HG03354 (cell line): ENCODE results near the gene UBN1.
A peak's percentile ranks its signal among the peaks of the same experiment; 100 is the strongest.

Source experiments
- ATAC-seq: cut with Tn5 transposase; IDR thresholded peaks from one replicate; pipeline ENCODE4 v1.9.1; 2021; ENCODE audit warnings: mild to moderate bottlenecking; ENCODE audit not compliant: unreplicated experiment, poor library complexity, severe bottlenecking

The UBN1 gene

GRCh38 chr16:4846901-4847773 lies at the start of gene UBN1, which contains the start of gene GLYR1:
Gene UBN1 (plus strand): TSS chr16:4847481. CDS start chr16:4852918, 5,437 bp downstream.
Gene GLYR1 (minus strand): TSS chr16:4847288. CDS start chr16:4847265, 23 bp downstream.
- peak; percentile 88 for ATAC-seq

GRCh38 chr16:4797805-4798252 lies 49.5 kb upstream of the UBN1 start:
- ATAC-seq, result no peak

- ATAC-seq, result no peak
Measured at GRCh38 chr16:4798456-4798855, 48.8 kb upstream of the UBN1 start.

DNA sequence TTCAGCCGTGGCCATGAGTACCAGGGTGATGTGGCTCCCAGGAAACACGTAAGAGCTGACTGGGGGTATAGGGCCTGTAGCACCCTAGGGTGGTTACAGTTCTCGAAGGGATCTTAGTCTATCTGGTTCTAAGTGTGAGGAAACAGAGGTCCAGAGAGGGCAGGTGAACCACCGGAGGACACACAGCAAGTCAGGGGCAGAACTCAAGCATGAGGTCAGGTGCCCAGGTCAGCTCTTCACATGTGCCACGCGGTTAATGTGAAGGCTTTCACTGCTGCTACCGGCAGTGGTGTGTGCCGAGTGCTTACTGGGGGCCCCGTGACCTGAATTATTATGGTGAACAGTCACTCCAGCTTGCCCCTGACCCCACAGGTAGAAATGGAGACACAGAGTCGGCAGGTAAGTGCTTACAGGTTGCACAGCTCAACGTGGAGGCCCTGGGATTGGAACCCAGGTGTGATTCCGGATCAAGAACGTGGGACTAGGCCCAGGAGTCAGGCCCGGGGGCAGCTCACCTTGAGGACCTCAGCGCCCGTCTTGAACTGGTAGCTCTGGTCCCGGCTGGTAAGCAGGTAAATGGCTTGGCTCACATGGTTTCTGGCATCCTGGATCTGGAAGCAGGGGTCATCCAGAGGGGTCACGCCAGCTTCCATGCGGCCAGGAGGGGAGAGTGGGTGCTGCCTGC lies 48.0 kb upstream of the UBN1 start:
- no peak for ATAC-seq

- ATAC-seq, result no peak
Measured at GRCh38 chr16:4800290-4801041, 46.8 kb upstream of the UBN1 start.

DNA sequence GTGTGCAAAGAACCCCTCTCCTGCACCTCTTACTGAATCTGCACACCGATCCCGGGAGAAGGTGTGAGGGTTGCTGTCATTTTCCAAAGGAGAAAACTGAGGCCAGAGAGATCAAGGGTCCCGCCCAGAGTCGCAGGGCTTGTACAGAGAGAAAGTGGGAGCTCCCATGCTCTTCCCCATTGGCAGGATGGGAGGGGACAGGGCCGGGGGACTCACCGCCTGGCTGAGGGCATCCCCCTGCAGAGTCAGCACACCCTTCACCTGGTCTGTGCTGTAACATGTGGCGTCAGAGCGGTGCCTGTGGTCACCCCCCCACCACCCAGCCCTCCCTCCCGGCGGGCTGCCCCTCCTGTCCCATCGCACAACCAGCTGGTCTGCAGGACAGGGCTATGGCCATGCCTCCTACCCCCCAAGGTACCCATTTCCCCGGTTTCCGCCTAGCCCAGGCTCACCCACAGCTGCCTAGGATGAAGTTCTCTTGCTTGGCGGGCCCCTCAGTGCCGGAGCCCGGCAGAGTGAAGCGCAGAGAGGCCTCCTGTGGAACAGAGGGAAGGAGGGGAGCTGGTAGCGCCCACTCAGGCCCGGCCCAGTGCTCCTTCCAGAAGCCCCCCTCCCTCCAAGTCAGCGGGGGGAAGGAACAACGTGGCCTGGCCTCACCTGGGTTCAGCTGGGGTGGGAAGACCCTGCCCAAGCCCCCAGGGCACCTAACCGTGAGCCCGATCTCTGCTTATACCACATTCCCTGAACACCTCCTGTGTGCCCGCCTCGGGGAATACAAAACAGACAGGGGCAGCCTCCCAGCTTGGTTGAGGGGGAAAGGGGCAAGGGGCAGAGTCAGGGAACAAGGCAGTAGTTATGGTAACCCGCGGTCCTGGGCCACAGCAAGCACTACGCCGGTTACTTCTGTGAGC lies 46.0 kb upstream of the UBN1 start:
- no peak for ATAC-seq

GRCh38 chr16:4801962-4802658 lies 45.2 kb upstream of the UBN1 start, which contains the start of gene ROGDI:
Gene ROGDI (minus strand): TSS chr16:4802633. CDS start chr16:4802571, 62 bp downstream.
- peak; percentile 60 for ATAC-seq

DNA sequence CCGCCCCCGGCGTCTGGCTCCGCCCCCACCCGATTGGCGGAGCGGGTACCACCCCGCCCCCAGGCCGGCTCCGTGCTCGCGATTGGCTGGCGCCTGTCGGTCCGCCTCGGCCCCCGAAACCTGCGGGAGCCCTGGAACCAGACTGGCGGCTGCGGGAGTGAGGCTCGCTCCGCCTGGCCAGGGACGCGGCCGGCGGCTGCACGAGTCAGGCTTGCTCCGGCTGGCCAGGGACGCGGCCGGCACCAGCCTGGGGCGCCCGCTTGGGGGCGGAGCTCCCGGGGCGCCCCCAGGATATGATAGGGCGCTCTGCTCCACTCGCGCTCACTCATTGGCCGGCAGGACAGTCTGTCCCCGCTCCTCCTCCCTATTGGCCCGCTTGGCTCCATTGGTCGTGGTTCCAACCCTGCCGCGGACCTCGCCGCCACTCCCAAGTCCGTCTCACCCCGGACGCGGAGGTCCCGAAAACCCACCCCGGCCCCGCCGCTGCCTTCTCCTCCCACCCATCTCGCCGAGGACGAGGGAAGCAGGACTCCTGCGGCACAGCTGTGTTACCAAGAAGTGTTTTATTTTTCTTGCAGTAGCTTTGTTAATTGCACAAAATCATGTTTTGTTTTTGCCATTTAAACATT lies 44.5 kb upstream of the UBN1 start:
- ATAC-seq, result peak; percentile 93

- no peak for ATAC-seq
Measured at GRCh38 chr16:4803401-4803844, 43.9 kb upstream of the UBN1 start.

DNA sequence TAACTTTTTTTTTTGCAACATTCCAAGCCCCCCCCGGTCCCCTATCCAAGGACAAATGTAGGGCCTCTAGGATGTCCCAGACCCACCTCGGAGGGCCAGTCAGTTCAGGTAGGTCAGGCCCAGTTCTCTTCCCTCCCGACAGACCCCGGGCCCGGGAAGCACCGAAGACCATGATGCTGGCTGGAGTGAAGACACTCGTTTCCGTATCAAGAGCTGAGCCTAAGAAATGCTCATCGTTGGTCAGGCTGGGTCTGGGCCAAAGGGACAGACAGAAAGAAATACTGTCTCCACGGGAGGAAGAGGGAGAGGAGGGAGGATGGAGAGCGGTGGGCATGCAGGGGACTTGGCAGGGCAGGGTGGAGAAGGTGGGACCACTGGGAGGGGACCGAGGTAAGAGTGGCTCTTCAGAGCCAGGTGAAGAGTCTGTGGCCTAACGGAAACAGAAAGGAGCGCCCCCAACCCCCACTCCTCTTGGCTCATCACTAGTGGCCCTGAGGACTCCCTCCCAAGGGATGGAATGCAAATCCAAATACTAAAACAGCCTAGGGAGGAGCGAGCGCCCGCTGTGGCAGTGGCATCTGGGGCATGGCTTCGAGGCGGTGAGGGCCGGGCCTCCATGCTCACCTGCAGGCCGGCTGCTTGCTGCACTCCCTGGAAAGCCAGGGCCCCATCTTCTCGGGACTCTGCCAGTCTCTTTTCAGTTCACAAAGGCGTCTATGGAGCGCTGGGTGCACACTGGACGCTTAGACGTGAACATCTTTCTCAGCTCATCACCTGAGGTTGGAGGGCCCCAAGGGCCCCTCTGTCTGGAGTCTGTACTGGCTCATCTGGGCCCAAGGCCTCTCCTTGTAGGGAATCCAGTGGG lies 43.2 kb upstream of the UBN1 start:
- no peak for ATAC-seq

GRCh38 chr16:4805231-4805630 lies 42.0 kb upstream of the UBN1 start:
- ATAC-seq, result no peak

- ATAC-seq, result no peak
Measured at GRCh38 chr16:4806280-4806679, 41.0 kb upstream of the UBN1 start.

DNA sequence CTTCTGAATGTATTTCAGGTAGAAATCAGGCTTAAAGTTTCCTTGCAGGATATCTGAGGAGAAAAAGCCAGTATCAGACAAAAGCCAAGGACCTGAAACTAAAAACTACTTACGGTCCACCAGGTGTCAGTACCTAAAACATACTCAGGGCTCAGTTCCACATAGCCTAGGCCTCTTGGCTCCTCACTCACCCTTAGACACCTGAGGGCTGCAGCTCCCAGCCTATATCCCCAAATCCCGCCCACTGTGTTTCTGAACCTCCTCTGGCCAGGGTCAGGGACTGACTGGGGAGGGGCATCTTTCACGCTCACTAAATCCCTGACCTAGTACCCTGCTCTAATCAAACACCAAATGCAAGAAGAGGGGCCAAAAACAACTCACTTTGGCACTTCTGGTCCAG lies 36.0 kb upstream of the UBN1 start:
- ATAC-seq, result no peak

DNA sequence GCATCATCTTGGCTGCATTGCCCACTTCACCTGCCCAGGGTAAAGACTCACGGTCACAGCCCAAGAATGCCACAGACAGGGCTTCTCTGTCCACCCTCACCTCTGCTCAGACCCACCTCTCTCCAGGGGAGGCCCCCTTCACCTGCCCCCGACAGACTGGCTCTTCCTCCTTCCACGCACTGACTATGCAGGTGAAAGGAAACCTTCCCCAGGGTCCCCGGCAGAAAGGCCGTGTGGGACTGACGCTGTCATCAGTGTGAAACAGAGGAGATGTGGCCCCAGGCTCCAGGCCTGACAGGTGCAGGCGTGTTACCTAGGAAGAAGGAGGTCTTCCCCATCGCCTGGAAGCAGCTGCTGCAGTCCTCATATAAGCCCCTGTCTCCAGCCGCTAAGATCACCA lies 35.5 kb upstream of the UBN1 start:
- no peak for ATAC-seq

DNA sequence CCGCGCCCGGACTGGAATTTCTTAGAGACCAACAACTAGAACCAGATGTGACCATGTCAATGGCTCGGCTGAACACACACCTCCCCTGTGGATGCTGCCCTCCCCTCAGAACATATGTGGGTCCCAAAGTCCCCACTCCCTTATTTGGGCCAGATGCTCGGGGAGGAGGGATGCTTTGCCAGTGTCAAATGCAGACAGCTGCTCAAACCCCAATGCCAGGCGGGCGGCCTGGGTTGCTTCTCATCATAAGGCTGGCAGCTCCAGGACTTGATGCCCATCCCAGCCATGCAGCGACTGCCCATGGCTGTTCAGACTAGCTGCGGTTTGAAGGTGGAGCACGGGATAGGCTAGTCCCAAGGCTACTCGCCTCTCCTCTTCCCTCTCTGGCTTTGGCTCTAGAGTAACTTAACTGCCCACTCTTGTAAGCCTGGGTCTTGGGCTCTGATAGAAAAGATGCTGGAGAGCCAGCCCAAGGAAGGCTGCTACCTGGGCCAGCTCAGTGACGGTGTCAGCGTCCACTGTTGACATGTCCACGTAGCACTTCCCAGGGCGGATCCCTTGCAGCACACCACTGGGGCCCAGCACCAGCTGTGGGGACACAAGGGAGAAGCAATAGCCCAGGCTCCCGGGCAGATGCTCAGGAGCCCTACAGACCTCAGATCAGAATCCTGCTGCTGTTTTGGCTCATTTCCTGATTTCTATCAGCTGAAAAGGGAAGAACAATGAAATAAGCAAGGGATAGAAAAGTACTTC lies 33.9 kb upstream of the UBN1 start:
- no peak for ATAC-seq

DNA sequence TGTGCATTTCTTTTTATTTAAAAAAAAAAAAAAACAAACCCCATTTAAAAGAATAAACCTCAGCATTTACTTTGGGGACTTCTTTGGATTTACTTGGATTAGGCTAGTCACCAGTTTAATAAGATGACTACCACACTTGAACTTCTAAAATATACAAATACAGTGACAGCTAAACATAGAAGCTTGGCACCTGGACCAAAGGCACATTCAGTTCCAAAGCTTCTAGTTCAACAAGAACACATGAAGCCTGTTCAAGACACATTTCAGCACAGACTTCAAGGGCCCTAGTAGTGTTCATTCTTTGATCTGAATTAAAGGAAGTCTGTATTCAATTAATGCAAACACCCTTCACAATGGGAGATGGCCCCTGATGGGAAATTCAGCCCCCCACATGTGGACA lies 33.2 kb upstream of the UBN1 start:
- no peak for ATAC-seq
